HCT116 (cell line): ENCODE data around the gene CCDC15.

Source experiments
- POLR2A ChIP-seq: IDR thresholded peaks from 2 replicates; pipeline ENCODE4 v1.7.0; 2011; ENCODE audit warnings: borderline replicate concordance; ENCODE audit not compliant: insufficient read depth, insufficient read length; ENCODE audit errors: extremely low read depth
- TF ChIP-seq, protein P1 (sequence below), 3 experiments: fragments of 200-600 bp in 1 of 3; sonication (generic) in 1 of 3; IDR thresholded peaks in 2 of 3; conservative IDR thresholded peaks in 1 of 3; 2 replicates each; pipeline ENCODE4 v1.5.1; 2012 to 2017; ENCODE audit warnings: low read depth in 2 of 3, low read length in 2 of 3, antibody characterized with exemption in 1 of 3, borderline replicate concordance in 1 of 3, control low read depth in 1 of 3, mild to moderate bottlenecking in 1 of 3, mixed read lengths in 1 of 3, mixed run types in 1 of 3, moderate library complexity in 1 of 3; ENCODE audit not compliant: insufficient read depth in 1 of 3

GRCh38 chr11:125084761-125085231 is 130.8 kb downstream of the CCDC15 start:
- TF ChIP-seq, protein P1, sequence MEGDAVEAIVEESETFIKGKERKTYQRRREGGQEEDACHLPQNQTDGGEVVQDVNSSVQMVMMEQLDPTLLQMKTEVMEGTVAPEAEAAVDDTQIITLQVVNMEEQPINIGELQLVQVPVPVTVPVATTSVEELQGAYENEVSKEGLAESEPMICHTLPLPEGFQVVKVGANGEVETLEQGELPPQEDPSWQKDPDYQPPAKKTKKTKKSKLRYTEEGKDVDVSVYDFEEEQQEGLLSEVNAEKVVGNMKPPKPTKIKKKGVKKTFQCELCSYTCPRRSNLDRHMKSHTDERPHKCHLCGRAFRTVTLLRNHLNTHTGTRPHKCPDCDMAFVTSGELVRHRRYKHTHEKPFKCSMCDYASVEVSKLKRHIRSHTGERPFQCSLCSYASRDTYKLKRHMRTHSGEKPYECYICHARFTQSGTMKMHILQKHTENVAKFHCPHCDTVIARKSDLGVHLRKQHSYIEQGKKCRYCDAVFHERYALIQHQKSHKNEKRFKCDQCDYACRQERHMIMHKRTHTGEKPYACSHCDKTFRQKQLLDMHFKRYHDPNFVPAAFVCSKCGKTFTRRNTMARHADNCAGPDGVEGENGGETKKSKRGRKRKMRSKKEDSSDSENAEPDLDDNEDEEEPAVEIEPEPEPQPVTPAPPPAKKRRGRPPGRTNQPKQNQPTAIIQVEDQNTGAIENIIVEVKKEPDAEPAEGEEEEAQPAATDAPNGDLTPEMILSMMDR (IDR thresholded peaks at IDR 0.05 in 2 of 3, conservative IDR thresholded peaks at IDR 0.05 in 1 of 3; ENCODE audit: borderline replicate concordance in 1 of 3, insufficient read depth in 1 of 3, low read depth in 2 of 3, low read length in 2 of 3) = no peak
- no peak for TF ChIP-seq POLR2A
